Glutamatergic neuron (in vitro differentiated cells): ENCODE data around the gene EFCAB6. TPM values are rescaled to one million over a fixed set of nuclear protein-coding genes. Genes with fewer than 3 reads are reported as not detected.

Experiments
- DNase-seq: peaks from one replicate; pipeline ENCODE4 v3.0.0; 2022
- H3K27ac Mint-ChIP-seq: one replicate; pipeline ENCODE4 v1.8.0; 2020; ENCODE audit warnings: mild to moderate bottlenecking, mixed read lengths, inconsistent platforms; ENCODE audit not compliant: unreplicated experiment
- H3K27me3 Mint-ChIP-seq: one replicate; pipeline ENCODE4 v1.8.0; 2020; ENCODE audit warnings: mild to moderate bottlenecking, moderate library complexity, mixed read lengths, inconsistent platforms; ENCODE audit not compliant: unreplicated experiment
- H3K36me3 Mint-ChIP-seq: one replicate; pipeline ENCODE4 v1.8.0; 2020; ENCODE audit warnings: mild to moderate bottlenecking, mixed read lengths, inconsistent platforms; ENCODE audit not compliant: unreplicated experiment
- H3K4me1 Mint-ChIP-seq: one replicate; pipeline ENCODE4 v1.8.0; 2020; ENCODE audit warnings: mild to moderate bottlenecking, low read depth, mixed read lengths, inconsistent platforms; ENCODE audit not compliant: unreplicated experiment
- H3K4me3 Mint-ChIP-seq: one replicate; pipeline ENCODE4 v1.8.0; 2020; ENCODE audit warnings: mild to moderate bottlenecking, mixed read lengths, inconsistent platforms; ENCODE audit not compliant: unreplicated experiment
- H3K9me3 Mint-ChIP-seq: one replicate; pipeline ENCODE4 v1.8.0; 2020; ENCODE audit warnings: mild to moderate bottlenecking, moderate library complexity, mixed read lengths, inconsistent platforms; ENCODE audit not compliant: unreplicated experiment
- CTCF ChIP-seq: fragments of 200-600 bp; sonication (generic); IDR thresholded peaks from one replicate; pipeline ENCODE4 v1.5.0; 2021; ENCODE audit not compliant: partially characterized antibody, unreplicated experiment
- total RNA-seq: library from RNA; stranded (reverse); fragmentation: NEBNext Ultra II Directional; extraction: Animal tissue kit (Norgen Biotek cat#: 25700); gene quantifications from one replicate; pipeline ENCODE4 v1.2.1, GENCODE V29; 2021; ENCODE audit not compliant: unreplicated experiment

Gene EFCAB6
- total RNA-seq, 1 donor from 2014 or later: 0.96 TPM

- Mint-ChIP-seq H3K9me3 (peaks cover 14% of the 10 kb centered on the region), H3K27ac (no peak overlapping the region)
Observed at GRCh38 chr22:43843783-43844530, 31.9 kb upstream of the EFCAB6 start.

GRCh38 chr22:43841742-43842141 is 29.6 kb upstream of the EFCAB6 start:
- Mint-ChIP-seq H3K36me3 (no peaks in the 10 kb centered on the region), H3K27me3 (peaks cover 8% of the 10 kb centered on the region), H3K27ac (no peak overlapping the region), H3K4me3 (no peak overlapping the region), H3K4me1 (peaks cover 11% of the 10 kb centered on the region), H3K9me3 (peaks cover 7% of the 10 kb centered on the region)
- no peak for DNase-seq
- TF ChIP-seq CTCF: no peak

More at GRCh38 chr22:43843783-43844530, 31.9 kb upstream of the EFCAB6 start:
- no peak for TF ChIP-seq CTCF
- no peak overlapping the region for H3K4me3 Mint-ChIP-seq
- no peak for DNase-seq
- peaks cover 22% of the 10 kb centered on the region for H3K4me1 Mint-ChIP-seq
- peaks cover 7% of the 10 kb centered on the region for H3K27me3 Mint-ChIP-seq
- H3K36me3 Mint-ChIP-seq: no peaks in the 10 kb centered on the region

GRCh38 chr22:43840851-43841250 is 28.7 kb upstream of the EFCAB6 start:
- no peak for DNase-seq
- no peak overlapping the region for H3K27ac Mint-ChIP-seq
- H3K9me3 Mint-ChIP-seq: peaks cover 4% of the 10 kb centered on the region
- H3K4me1 Mint-ChIP-seq: peaks cover 2% of the 10 kb centered on the region
- H3K36me3 Mint-ChIP-seq: no peaks in the 10 kb centered on the region
- peaks cover 5% of the 10 kb centered on the region for H3K27me3 Mint-ChIP-seq
- no peak for TF ChIP-seq CTCF
- no peak overlapping the region for H3K4me3 Mint-ChIP-seq

GRCh38 chr22:43840431-43840830 is 28.3 kb upstream of the EFCAB6 start:
- Mint-ChIP-seq H3K27me3 (peaks cover 6% of the 10 kb centered on the region), H3K9me3 (peaks cover 4% of the 10 kb centered on the region), H3K27ac (no peak overlapping the region), H3K4me3 (no peak overlapping the region), H3K36me3 (no peaks in the 10 kb centered on the region), H3K4me1 (peaks cover 4% of the 10 kb centered on the region)
- no peak for DNase-seq
- TF ChIP-seq CTCF: no peak

- Mint-ChIP-seq H3K4me1 (peaks cover 8% of the 10 kb centered on the region), H3K9me3 (peaks cover 4% of the 10 kb centered on the region), H3K36me3 (no peaks in the 10 kb centered on the region), H3K27me3 (peaks cover 7% of the 10 kb centered on the region), H3K4me3 (no peak overlapping the region), H3K27ac (no peak overlapping the region)
- no peak for DNase-seq
- no peak for TF ChIP-seq CTCF
Observed at GRCh38 chr22:43839781-43840180, 27.7 kb upstream of the EFCAB6 start.
